ENCODE measurements around the gene SDC3.

The SDC3 gene

GRCh38 chr1:30839827-30840359 is 68.7 kb downstream of the SDC3 start:
- no peaks in the 10 kb centered on the region for H3K27me3 ChIP-seq
- H3K9me3 ChIP-seq, result no peaks in the 10 kb centered on the region
- DNase-seq, result no peak
- no peak overlapping the region for H3K4me3 ChIP-seq (ENCODE audit: low read depth, low read length)
- H3K4me1 ChIP-seq, result no peaks in the 10 kb centered on the region
- no peaks in the 10 kb centered on the region for H3K36me3 ChIP-seq
- no peak for TF ChIP-seq CTCF (IDR thresholded peaks at IDR 0.05; ENCODE audit: low read depth, low read length)

- no peak for TF ChIP-seq CTCF (IDR thresholded peaks at IDR 0.05; ENCODE audit: low read depth, low read length)
- Histone ChIP-seq H3K4me3 (ENCODE audit: low read depth, low read length) (no peak overlapping the region), H3K9me3 (no peaks in the 10 kb centered on the region), H3K4me1 (no peaks in the 10 kb centered on the region), H3K27me3 (no peaks in the 10 kb centered on the region), H3K36me3 (no peaks in the 10 kb centered on the region)
- no peak for DNase-seq
Observed at GRCh38 chr1:30838996-30839395, 69.6 kb downstream of the SDC3 start.

- Histone ChIP-seq H3K9me3 (no peaks in the 10 kb centered on the region), H3K36me3 (no peaks in the 10 kb centered on the region), H3K27me3 (no peaks in the 10 kb centered on the region), H3K4me1 (no peaks in the 10 kb centered on the region), H3K4me3 (ENCODE audit: low read depth, low read length) (no peak overlapping the region)
- no peak for TF ChIP-seq CTCF (IDR thresholded peaks at IDR 0.05; ENCODE audit: low read depth, low read length)
- no peak for DNase-seq
Observed at GRCh38 chr1:30837653-30838052, 70.9 kb downstream of the SDC3 start.

- Histone ChIP-seq H3K27me3 (no peaks in the 10 kb centered on the region), H3K9me3 (no peaks in the 10 kb centered on the region), H3K4me3 (ENCODE audit: low read depth, low read length) (no peak overlapping the region), H3K36me3 (no peaks in the 10 kb centered on the region), H3K4me1 (no peaks in the 10 kb centered on the region)
- no peak for DNase-seq
- TF ChIP-seq CTCF (IDR thresholded peaks at IDR 0.05; ENCODE audit: low read depth, low read length), result no peak
Observed at GRCh38 chr1:30834253-30834652, 74.3 kb downstream of the SDC3 start.

GRCh38 chr1:30830537-30830936 is 78.0 kb downstream of the SDC3 start:
- DNase-seq, result no peak
- no peaks in the 10 kb centered on the region for H3K36me3 ChIP-seq
- H3K4me3 ChIP-seq (ENCODE audit: low read depth, low read length), result no peak overlapping the region
- H3K4me1 ChIP-seq, result no peaks in the 10 kb centered on the region
- H3K27me3 ChIP-seq, result no peaks in the 10 kb centered on the region
- H3K9me3 ChIP-seq, result no peaks in the 10 kb centered on the region
- TF ChIP-seq CTCF (IDR thresholded peaks at IDR 0.05; ENCODE audit: low read depth, low read length), result no peak

- peaks cover 4% of the 10 kb centered on the region; the same call in 1 of the 2 replicates for H3K4me1 ChIP-seq
- no peak for TF ChIP-seq CTCF (IDR thresholded peaks at IDR 0.05; ENCODE audit: low read depth, low read length)
- no peaks in the 10 kb centered on the region for H3K27me3 ChIP-seq
- no peaks in the 10 kb centered on the region for H3K9me3 ChIP-seq
- no peak overlapping the region for H3K4me3 ChIP-seq (ENCODE audit: low read depth, low read length)
- H3K36me3 ChIP-seq, result no peaks in the 10 kb centered on the region
- no peak for DNase-seq
Observed at GRCh38 chr1:30829889-30830288, 78.7 kb downstream of the SDC3 start.
